Breast epithelium (tissue), 4 donors: ENCODE results near the gene SALL1. TPM values are rescaled to one million over a fixed set of nuclear protein-coding genes. Genes with fewer than 3 reads are reported as not detected.

ENCODE experiments used
- DNase-seq, 2 donors: peaks; one replicate each; pipeline ENCODE4 v3.0.0-alpha.2; 2019; ENCODE audit warnings: low spot score in 2 of 2
- H3K27ac ChIP-seq, 2 donors: fragments of 200-600 bp; sonication (generic) in 1 of 2; one replicate each; pipeline ENCODE4 v1.5.1; 2016 to 2019; ENCODE audit warnings: mild to moderate bottlenecking in 1 of 2
- H3K27me3 ChIP-seq, 2 donors: fragments of 200-600 bp; sonication (generic) in 1 of 2; one replicate each; pipeline versions ENCODE4 v1.5.1 to v1.6.0; 2017 to 2019; ENCODE audit warnings: control low read depth in 1 of 2, mild to moderate bottlenecking in 1 of 2
- H3K36me3 ChIP-seq: fragments of 200-600 bp; one replicate; pipeline ENCODE4 v1.5.1; 2019
- H3K4me1 ChIP-seq, 2 donors: fragments of 200-600 bp; sonication (generic); one replicate each; pipeline ENCODE4 v1.5.1; 2016 to 2019; ENCODE audit warnings: control low read depth in 1 of 2
- H3K4me3 ChIP-seq, 3 donors: fragments of 200-600 bp; sonication (generic); 1 replicate in 2 of 3; 2 replicates in 1 of 3; pipeline ENCODE4 v1.5.1; 2016 to 2019; ENCODE audit warnings: mild to moderate bottlenecking in 3 of 3, moderate library complexity in 2 of 3
- H3K9me3 ChIP-seq, 2 donors: fragments of 200-600 bp; sonication (generic) in 1 of 2; one replicate each; pipeline ENCODE4 v1.5.1; 2016 to 2019; ENCODE audit warnings: control low read depth in 1 of 2
- CTCF ChIP-seq, 3 donors: fragments of 450-650 bp; IDR thresholded peaks; one replicate each; pipeline ENCODE4 v1.5.1; 2016 to 2017; ENCODE audit warnings: antibody characterized with exemption in 3 of 3, mild to moderate bottlenecking in 3 of 3, moderate library complexity in 3 of 3
- POLR2A ChIP-seq: fragments of 450-650 bp; IDR thresholded peaks from one replicate; pipeline ENCODE4 v1.6.1; 2016; ENCODE audit warnings: antibody characterized with exemption, mild to moderate bottlenecking, moderate library complexity
- POLR2AphosphoS5 ChIP-seq, 3 donors: sonication (generic); formaldehyde crosslinking; IDR thresholded peaks; one replicate each; pipeline ENCODE4 v1.6.1; 2017; ENCODE audit warnings: antibody characterized with exemption in 3 of 3
- intact Hi-C: fragments of 100-400 bp; cut with DNase I; formaldehyde crosslinking; loops from one replicate; pipeline ENCODE4 v1.15.1; 2023; ENCODE audit warnings: low total_unique reads
- total RNA-seq, 3 donors: library from RNA; depleted of rRNA; stranded (reverse); fragments of >200 nt; gene quantifications; one replicate each; pipeline ENCODE4 v1.1.0, GENCODE V29; 2016

The SALL1 gene
- total RNA-seq, 3 donors from 2014 or later, result 0.15 to 0.33 (median 0.32) TPM

GRCh38 chr16:51147776-51148677, 3.0 kb downstream of the SALL1 start:
- peaks cover 0 to 41% of the 10 kb centered on the region in 2 donors for H3K27me3 ChIP-seq
- no peak overlapping the region for H3K4me3 ChIP-seq
- no peak overlapping the region for H3K27ac ChIP-seq
- H3K9me3 ChIP-seq, result no peaks in the 10 kb centered on the region
- H3K36me3 ChIP-seq, result no peaks in the 10 kb centered on the region
- peaks cover 0 to 5% of the 10 kb centered on the region in 2 donors for H3K4me1 ChIP-seq
- DNase-seq, result no peak
- TF ChIP-seq POLR2A (no peak), CTCF (IDR thresholded peaks at IDR 0.05) (no peak), POLR2AphosphoS5 (IDR thresholded peaks at IDR 0.05) (no peak)
- intact Hi-C loops, result no loop called here

GRCh38 chr16:51146256-51146924, 4.7 kb downstream of the SALL1 start:
- TF ChIP-seq CTCF (IDR thresholded peaks at IDR 0.05) (no peak), POLR2AphosphoS5 (IDR thresholded peaks at IDR 0.05) (no peak), POLR2A (no peak)
- H3K27ac ChIP-seq, result no peak overlapping the region
- DNase-seq, result no peak
- intact Hi-C loops, result no loop called here
- H3K9me3 ChIP-seq, result no peaks in the 10 kb centered on the region
- H3K4me1 ChIP-seq, result no peaks in the 10 kb centered on the region
- H3K36me3 ChIP-seq, result no peaks in the 10 kb centered on the region
- peaks cover 0 to 25% of the 10 kb centered on the region in 2 donors for H3K27me3 ChIP-seq
- H3K4me3 ChIP-seq, result no peak overlapping the region

DNA sequence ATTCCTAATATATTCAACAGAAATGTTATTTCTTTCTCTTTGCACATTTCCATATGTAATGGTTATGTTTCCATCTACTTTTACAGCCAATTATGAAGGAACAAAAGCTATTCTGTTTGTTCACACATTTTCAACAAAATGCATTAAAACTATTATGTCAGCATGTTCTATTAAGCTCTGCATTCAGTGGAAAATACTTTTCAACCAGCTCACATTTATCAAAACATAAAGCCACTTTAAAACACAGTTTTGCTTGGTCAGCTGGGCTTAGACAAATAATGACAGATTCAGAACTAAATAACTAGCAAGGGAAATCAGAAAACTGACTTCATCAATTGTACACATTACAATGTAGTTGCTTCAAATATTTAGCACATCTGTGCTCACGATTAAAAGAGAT, 6.9 kb downstream of the SALL1 start:
- Histone ChIP-seq H3K4me3 (no peak overlapping the region), H3K4me1 (no peaks in the 10 kb centered on the region), H3K27me3 (peaks cover 0 to 18% of the 10 kb centered on the region in 2 donors), H3K36me3 (no peaks in the 10 kb centered on the region), H3K9me3 (no peaks in the 10 kb centered on the region), H3K27ac (no peak overlapping the region)
- no peak for TF ChIP-seq CTCF (IDR thresholded peaks at IDR 0.05)
- TF ChIP-seq POLR2A, result no peak
- no peak for TF ChIP-seq POLR2AphosphoS5 (IDR thresholded peaks at IDR 0.05)
- DNase-seq, result no peak
- intact Hi-C loops, result no loop called here

DNA sequence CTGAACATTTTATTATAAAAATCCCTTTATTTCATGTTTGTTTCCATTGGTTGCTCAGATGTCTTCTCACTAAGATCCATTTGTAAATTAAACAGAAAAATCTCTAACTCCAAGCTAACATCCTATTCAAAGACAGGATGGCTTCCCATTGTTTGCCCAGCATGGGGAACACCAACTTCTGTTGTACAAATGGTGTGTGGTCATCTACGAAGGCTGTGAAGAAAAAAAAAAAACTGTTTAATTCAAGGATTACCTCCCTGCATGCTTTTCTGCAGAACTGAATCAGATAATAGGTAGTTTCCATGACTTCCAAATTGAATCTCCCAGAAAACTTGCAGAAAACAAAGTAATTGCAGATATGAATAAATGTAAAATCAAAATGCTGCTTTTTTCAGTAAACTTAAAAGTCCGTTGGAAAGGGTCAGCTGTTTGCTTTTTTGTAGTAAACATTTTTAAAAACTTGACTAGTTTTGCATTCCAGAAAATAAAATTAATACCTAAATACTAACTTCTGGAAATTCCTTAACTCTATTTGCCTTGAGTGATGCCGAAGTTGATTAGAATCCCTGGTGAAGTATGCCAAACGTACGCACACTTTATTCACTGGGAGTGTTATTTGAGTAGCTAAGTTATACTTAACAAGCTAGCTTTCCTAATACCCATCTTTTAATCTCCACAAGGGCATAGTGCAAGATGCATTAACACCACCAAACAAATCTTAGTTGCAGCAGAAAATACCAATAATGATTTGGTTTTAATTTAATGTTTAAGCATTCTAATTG, 7.7 kb downstream of the SALL1 start:
- Histone ChIP-seq H3K27ac (no peak overlapping the region), H3K27me3 (peaks cover 0 to 16% of the 10 kb centered on the region in 2 donors), H3K36me3 (no peaks in the 10 kb centered on the region), H3K9me3 (no peaks in the 10 kb centered on the region), H3K4me1 (no peaks in the 10 kb centered on the region), H3K4me3 (no peak overlapping the region)
- no peak for DNase-seq
- intact Hi-C loops, result no loop called here
- TF ChIP-seq POLR2A, result no peak
- TF ChIP-seq CTCF (IDR thresholded peaks at IDR 0.05), result no peak
- no peak for TF ChIP-seq POLR2AphosphoS5 (IDR thresholded peaks at IDR 0.05)
